Ovary (tissue), 9 donors: ENCODE data around the gene EVI5. TPM values are rescaled to one million over a fixed set of nuclear protein-coding genes. Genes with fewer than 3 reads are reported as not detected.

ENCODE experiments used
- DNase-seq, 5 donors: peaks; one replicate each; pipeline ENCODE4 v3.0.0-alpha.2; 2019 to 2020
- H3K27ac ChIP-seq, 2 donors: fragments of 200-600 bp; one replicate each; pipeline versions ENCODE4 v1.5.1 to v1.8.0; 2019 to 2022
- H3K27me3 ChIP-seq: fragments of 200-600 bp; one replicate; pipeline ENCODE4 v1.8.0; 2022
- H3K36me3 ChIP-seq: fragments of 200-600 bp; sonication (generic); one replicate; pipeline ENCODE4 v1.5.1; 2019
- H3K4me1 ChIP-seq: one replicate; pipeline ENCODE4 v1.8.1; 2013; ENCODE audit warnings: mild to moderate bottlenecking, moderate library complexity; ENCODE audit not compliant: insufficient read depth
- H3K4me3 ChIP-seq: fragments of 200-600 bp; sonication (generic); one replicate; pipeline ENCODE4 v1.5.1; 2017
- H3K9me3 ChIP-seq, 2 donors: fragments of 200-600 bp in 1 of 2; sonication (generic) in 1 of 2; one replicate each; pipeline versions ENCODE4 v1.5.1 to v1.8.1; 2013 to 2019; ENCODE audit warnings: mild to moderate bottlenecking in 1 of 2, moderate library complexity in 1 of 2
- CTCF ChIP-seq, 3 donors: fragments of 450-650 bp in 2 of 3; fragments of 200-600 bp in 1 of 3; IDR thresholded peaks; one replicate each; pipeline versions ENCODE4 v1.5.1 to v1.8.0; 2016 to 2022; ENCODE audit warnings: antibody characterized with exemption in 3 of 3, mild to moderate bottlenecking in 1 of 3
- EP300 ChIP-seq: sonication (generic); formaldehyde crosslinking; IDR thresholded peaks from one replicate; pipeline ENCODE4 v1.6.1; 2017; ENCODE audit warnings: antibody characterized with exemption
- POLR2A ChIP-seq: fragments of 450-650 bp; IDR thresholded peaks from one replicate; pipeline ENCODE4 v1.6.1; 2017; ENCODE audit warnings: antibody characterized with exemption, mild to moderate bottlenecking, moderate library complexity
- WGBS, 3 donors: extraction: QIAGEN DNeasy Blood & Tissue Kit in 1 of 3; methylation state at CpG; one replicate each; pipeline versions ENCODE4 v1.1.5 to v1.1.7; 2013 to 2017; 5-methylcytosine and 5-hydroxymethylcytosine counted together
- intact Hi-C, 4 donors: fragments of 100-400 bp; cut with DNase I; formaldehyde crosslinking; loops; one replicate each; pipeline versions ENCODE4 v1.11.0 to v1.15.1; 2022 to 2023
- polyA plus RNA-seq, 2 donors: library from polyadenylated mRNA; stranded (reverse); fragments of 200-250 nt in 1 of 2; fragments of 350-450 nt in 1 of 2; fragmentation: Illumina TruSeq in 1 of 2; extraction: RNeasy Lipid Tissue Mini Kit (QIAGEN cat#74804) in 1 of 2; gene quantifications; one replicate each; pipeline ENCODE4 v1.2.3, GENCODE V29; 2013 to 2014
- total RNA-seq, 7 donors: library from RNA; depleted of rRNA in 2 of 7; stranded (reverse); fragments of >200 nt in 2 of 7; fragmentation: NEBNext Ultra II Directional in 3 of 7; extraction: Animal tissue kit (Norgen Biotek cat#: 25700) in 3 of 7; gene quantifications; one replicate each; pipeline versions ENCODE4 v1.1.0 to v1.2.4, GENCODE V29; 2016 to 2023
- donor health status: DM: no; HTN: no; CAD: no; lungs with moderate emphysema.
- donor health status: DM: no; HTN: no; CAD: no.
- donor health status: Bipolar disorder and iron deficiency.
- donor health status: DM: yes; HTN: yes; CAD: no.
- donor health status: DM: no; HTN: no; CAD: no.
- donor health status: DM: yes; HTN: yes; CAD: no.

EVI5 gene
- total and polyA plus RNA-seq, 9 donors: 4.4 to 36.7 (median 23.7) TPM

GRCh38 chr1:92820551-92820950 lies 35.6 kb upstream of the EVI5 start:
- TF ChIP-seq POLR2A (no peak), CTCF (IDR thresholded peaks at IDR 0.05) (no peak), EP300 (no peak)
- no peaks in the 10 kb centered on the region for H3K9me3 ChIP-seq
- H3K4me1 ChIP-seq: no peaks in the 10 kb centered on the region
- no peak for DNase-seq
- no peak overlapping the region for H3K4me3 ChIP-seq
- no peaks in the 10 kb centered on the region for H3K36me3 ChIP-seq
- H3K27ac ChIP-seq: no peak overlapping the region
- intact Hi-C loops: no loop called here
- 90 to 95% (median 93%) methylated on average over 3 of the region's 3 CpGs for WGBS, 3 donors
- no peaks in the 10 kb centered on the region for H3K27me3 ChIP-seq

GRCh38 chr1:92820024-92820423 lies 35.1 kb upstream of the EVI5 start:
- Histone ChIP-seq H3K36me3 (no peaks in the 10 kb centered on the region), H3K4me1 (no peaks in the 10 kb centered on the region), H3K4me3 (no peak overlapping the region), H3K9me3 (no peaks in the 10 kb centered on the region), H3K27ac (no peak overlapping the region), H3K27me3 (no peaks in the 10 kb centered on the region)
- intact Hi-C loops: no loop called here
- WGBS, 3 donors: 50 to 57% (median 56%) methylated on average over 3 of the region's 3 CpGs
- DNase-seq: no peak
- no peak for TF ChIP-seq EP300
- no peak for TF ChIP-seq POLR2A
- no peak for TF ChIP-seq CTCF (IDR thresholded peaks at IDR 0.05)

- TF ChIP-seq CTCF (IDR thresholded peaks at IDR 0.05): peak in 2 of 3 donors; percentile 24 to 26
- TF ChIP-seq POLR2A: no peak
- Histone ChIP-seq H3K9me3 (no peaks in the 10 kb centered on the region), H3K4me1 (no peaks in the 10 kb centered on the region), H3K4me3 (no peak overlapping the region), H3K27ac (no peak overlapping the region), H3K36me3 (no peaks in the 10 kb centered on the region), H3K27me3 (no peaks in the 10 kb centered on the region)
- no peak for DNase-seq
- WGBS, 3 donors: 91 to 96% (median 91%) methylated on average over 3 of the region's 3 CpGs
- intact Hi-C loops: loop anchor here in 1 of 4 donors (10.0 kb wide), 1 partner anchor 63 kb away; no protein-coding TSS in a partner anchor
Observed at GRCh38 chr1:92817986-92818764, 33.3 kb upstream of the EVI5 start.

GRCh38 chr1:92817137-92817697 lies 32.3 kb upstream of the EVI5 start:
- TF ChIP-seq EP300 (no peak), CTCF (IDR thresholded peaks at IDR 0.05) (no peak), POLR2A (no peak)
- no peaks in the 10 kb centered on the region for H3K27me3 ChIP-seq
- no peaks in the 10 kb centered on the region for H3K9me3 ChIP-seq
- intact Hi-C loops: loop anchor here in 1 of 4 donors (10.0 kb wide), 1 partner anchor 62 kb away; no protein-coding TSS in a partner anchor
- DNase-seq: no peak
- H3K4me1 ChIP-seq: no peaks in the 10 kb centered on the region
- H3K36me3 ChIP-seq: no peaks in the 10 kb centered on the region
- no peak overlapping the region for H3K27ac ChIP-seq
- H3K4me3 ChIP-seq: no peak overlapping the region
- WGBS, 3 donors: 62 to 85% (median 65%) methylated on average over 1 of the region's 1 CpG
